ENCODE data around the gene LRFN4. TPM values are rescaled to one million over a fixed set of nuclear protein-coding genes. Genes with fewer than 3 reads are reported as not detected.

Gene LRFN4
- total RNA-seq, 4 donors from 2014 or later: 6.7 to 13.5 (median 7.2) TPM

- Histone ChIP-seq H3K27ac (no peak overlapping the region), H3K9me3 (no peaks in the 10 kb centered on the region), H3K4me3 (no peak overlapping the region), H3K27me3 (no peaks in the 10 kb centered on the region), H3K4me1 (peaks cover 9 to 49% (median 23%) of the 10 kb centered on the region in 3 donors), H3K36me3 (peaks cover 0 to 47% (median 0%) of the 10 kb centered on the region in 3 donors)
- no peak for DNase-seq
- intact Hi-C loops (cut with DNase I): no loop called here
- no peak for TF ChIP-seq CTCF (IDR thresholded peaks at IDR 0.05)
- no peak for TF ChIP-seq POLR2A (IDR thresholded peaks at IDR 0.05)
- WGBS, 2 donors: 89 to 100% methylated on average over 9 to 12 of the region's 62 CpGs
Observed at GRCh38 chr11:66858186-66858938, 1.5 kb downstream of the LRFN4 start.

- H3K27ac ChIP-seq: no peak overlapping the region
- H3K36me3 ChIP-seq: peaks cover 0 to 47% (median 0%) of the 10 kb centered on the region in 3 donors
- H3K27me3 ChIP-seq: no peaks in the 10 kb centered on the region
- TF ChIP-seq POLR2A (IDR thresholded peaks at IDR 0.05) (no peak), CTCF (IDR thresholded peaks at IDR 0.05) (no peak)
- WGBS, 2 donors: 67 to 94% methylated on average over 1 to 6 of the region's 29 CpGs
- no peak for DNase-seq
- H3K9me3 ChIP-seq: no peaks in the 10 kb centered on the region
- no peak overlapping the region for H3K4me3 ChIP-seq
- intact Hi-C loops (cut with DNase I): no loop called here
- H3K4me1 ChIP-seq: peaks cover 16 to 56% (median 30%) of the 10 kb centered on the region in 3 donors
Observed at GRCh38 chr11:66858939-66859685, 2.2 kb downstream of the LRFN4 start.

GRCh38 chr11:66859686-66860448, 3.0 kb downstream of the LRFN4 start:
- Histone ChIP-seq H3K9me3 (no peaks in the 10 kb centered on the region), H3K4me3 (no peak overlapping the region), H3K27me3 (no peaks in the 10 kb centered on the region), H3K4me1 (peaks cover 19 to 64% (median 33%) of the 10 kb centered on the region in 3 donors), H3K36me3 (peaks cover 0 to 47% (median 0%) of the 10 kb centered on the region in 3 donors), H3K27ac (no peak overlapping the region)
- intact Hi-C loops (cut with DNase I): no loop called here
- no peak for DNase-seq
- TF ChIP-seq CTCF (IDR thresholded peaks at IDR 0.05): no peak
- TF ChIP-seq POLR2A (IDR thresholded peaks at IDR 0.05): no peak
- 80% methylated on average over 5 of the region's 41 CpGs; no CpG with 5 or more reads in 1 of the 2 donors for WGBS, 2 donors

- 75% methylated on average over 4 of the region's 18 CpGs; no CpG with 5 or more reads in 1 of the 2 donors for WGBS, 2 donors
- no peak overlapping the region for H3K4me3 ChIP-seq
- H3K9me3 ChIP-seq: no peaks in the 10 kb centered on the region
- peaks cover 15 to 59% (median 29%) of the 10 kb centered on the region in 3 donors for H3K4me1 ChIP-seq
- TF ChIP-seq CTCF (IDR thresholded peaks at IDR 0.05) (no peak), POLR2A (IDR thresholded peaks at IDR 0.05) (no peak)
- H3K36me3 ChIP-seq: peaks cover 0 to 48% (median 0%) of the 10 kb centered on the region in 3 donors
- H3K27me3 ChIP-seq: no peaks in the 10 kb centered on the region
- H3K27ac ChIP-seq: no peak overlapping the region
- intact Hi-C loops (cut with DNase I): no loop called here
- DNase-seq: no peak
Observed at GRCh38 chr11:66860449-66860831, 3.6 kb downstream of the LRFN4 start.
